CD4-positive, alpha-beta T cell treated with Interleukin-15 for 4 hours (primary cell): Measurements from ENCODE around the gene NRROS.

Source experiments
- DNase-seq: peaks from one replicate; pipeline ENCODE4 v3.0.0-alpha.2; 2020; ENCODE audit warnings: low spot score

NRROS gene

GRCh38 chr3:196650740-196651311 is 11.3 kb downstream of the NRROS start:
- no peak for DNase-seq

- no peak for DNase-seq
Measured at GRCh38 chr3:196651819-196652218, 12.3 kb downstream of the NRROS start.

- no peak for DNase-seq
Measured at GRCh38 chr3:196652961-196653795, 13.7 kb downstream of the NRROS start.

- no peak for DNase-seq
Measured at GRCh38 chr3:196654006-196654734, 14.7 kb downstream of the NRROS start.

- DNase-seq = no peak
Measured at GRCh38 chr3:196654735-196655090, 15.2 kb downstream of the NRROS start.

GRCh38 chr3:196655496-196655895 is 16.0 kb downstream of the NRROS start:
- no peak for DNase-seq

- DNase-seq = no peak
Measured at GRCh38 chr3:196656213-196656612, 16.7 kb downstream of the NRROS start.

- DNase-seq = no peak
Measured at GRCh38 chr3:196659901-196660351, 20.4 kb downstream of the NRROS start.

GRCh38 chr3:196660381-196661166 is 21.1 kb downstream of the NRROS start:
- DNase-seq = no peak

GRCh38 chr3:196661400-196661799 is 21.9 kb downstream of the NRROS start:
- DNase-seq = no peak

GRCh38 chr3:196662033-196662432 is 22.5 kb downstream of the NRROS start:
- DNase-seq = no peak

GRCh38 chr3:196662711-196663571 is 23.4 kb downstream of the NRROS start:
- no peak for DNase-seq

- DNase-seq = no peak
Measured at GRCh38 chr3:196666001-196666867, 26.7 kb downstream of the NRROS start.

GRCh38 chr3:196667056-196667825 is 27.7 kb downstream of the NRROS start:
- no peak for DNase-seq

- DNase-seq = no peak
Measured at GRCh38 chr3:196670339-196670738, 30.8 kb downstream of the NRROS start.

- no peak for DNase-seq
Measured at GRCh38 chr3:196673632-196674031, 34.1 kb downstream of the NRROS start.

GRCh38 chr3:196677353-196677752 is 37.9 kb downstream of the NRROS start:
- no peak for DNase-seq

GRCh38 chr3:196677931-196678330 is 38.4 kb downstream of the NRROS start:
- no peak for DNase-seq
